ENCODE measurements around the gene CHCHD6.

CHCHD6 gene

GRCh38 chr3:126889276-126890201 lies 185.5 kb downstream of the CHCHD6 start:
- in situ Hi-C loops (cut with MboI; ENCODE audit: low sequenced_read_pairs), result no loop called here

GRCh38 chr3:126891141-126891540 lies 187.1 kb downstream of the CHCHD6 start:
- in situ Hi-C loops (cut with MboI; ENCODE audit: low sequenced_read_pairs), result no loop called here

GRCh38 chr3:126891791-126892190 lies 187.8 kb downstream of the CHCHD6 start:
- in situ Hi-C loops (cut with MboI; ENCODE audit: low sequenced_read_pairs), result no loop called here

GRCh38 chr3:126893651-126894050 lies 189.6 kb downstream of the CHCHD6 start:
- in situ Hi-C loops (cut with MboI; ENCODE audit: low sequenced_read_pairs), result no loop called here

GRCh38 chr3:126894475-126894874 lies 190.4 kb downstream of the CHCHD6 start:
- in situ Hi-C loops (cut with MboI; ENCODE audit: low sequenced_read_pairs), result no loop called here

GRCh38 chr3:126895178-126896066 lies 191.4 kb downstream of the CHCHD6 start:
- in situ Hi-C loops (cut with MboI; ENCODE audit: low sequenced_read_pairs), result no loop called here

- in situ Hi-C loops (cut with MboI; ENCODE audit: low sequenced_read_pairs), result no loop called here
Observed at GRCh38 chr3:126896067-126896441, 192.0 kb downstream of the CHCHD6 start.

- in situ Hi-C loops (cut with MboI; ENCODE audit: low sequenced_read_pairs), result no loop called here
Observed at GRCh38 chr3:126896968-126897367, 192.9 kb downstream of the CHCHD6 start.

GRCh38 chr3:126897943-126898342 lies 193.9 kb downstream of the CHCHD6 start:
- in situ Hi-C loops (cut with MboI; ENCODE audit: low sequenced_read_pairs), result no loop called here

GRCh38 chr3:126900859-126901540 lies 197.0 kb downstream of the CHCHD6 start:
- in situ Hi-C loops (cut with MboI; ENCODE audit: low sequenced_read_pairs), result no loop called here

- in situ Hi-C loops (cut with MboI; ENCODE audit: low sequenced_read_pairs), result no loop called here
Observed at GRCh38 chr3:126901631-126902030, 197.6 kb downstream of the CHCHD6 start.

- in situ Hi-C loops (cut with MboI; ENCODE audit: low sequenced_read_pairs), result no loop called here
Observed at GRCh38 chr3:126903521-126903920, 199.5 kb downstream of the CHCHD6 start.

- in situ Hi-C loops (cut with MboI; ENCODE audit: low sequenced_read_pairs), result no loop called here
Observed at GRCh38 chr3:126907557-126907956, 203.5 kb downstream of the CHCHD6 start.

GRCh38 chr3:126908752-126909275 lies 204.8 kb downstream of the CHCHD6 start:
- in situ Hi-C loops (cut with MboI; ENCODE audit: low sequenced_read_pairs), result no loop called here

GRCh38 chr3:126910231-126910630 lies 206.2 kb downstream of the CHCHD6 start:
- in situ Hi-C loops (cut with MboI; ENCODE audit: low sequenced_read_pairs), result no loop called here

GRCh38 chr3:126911162-126912026 lies 207.4 kb downstream of the CHCHD6 start:
- in situ Hi-C loops (cut with MboI; ENCODE audit: low sequenced_read_pairs), result no loop called here

GRCh38 chr3:126912027-126912422 lies 208.0 kb downstream of the CHCHD6 start:
- in situ Hi-C loops (cut with MboI; ENCODE audit: low sequenced_read_pairs), result no loop called here

- in situ Hi-C loops (cut with MboI; ENCODE audit: low sequenced_read_pairs), result no loop called here
Observed at GRCh38 chr3:126912491-126913195, 208.6 kb downstream of the CHCHD6 start.

GRCh38 chr3:126913524-126913923 lies 209.5 kb downstream of the CHCHD6 start:
- in situ Hi-C loops (cut with MboI; ENCODE audit: low sequenced_read_pairs), result no loop called here
